ENCODE data around the gene ABL1. TPM values are rescaled to one million over a fixed set of nuclear protein-coding genes. Genes with fewer than 3 reads are reported as not detected.
A peak's percentile ranks its signal among the peaks of the same experiment; 100 is the strongest.
"Not testable (repeated sequence)": the region's sequence is repeated elsewhere in the genome, so short reads cannot be mapped to it uniquely, and the experiment has no call there.

The ABL1 gene
- total RNA-seq: 10 to 100 TPM; 31.7 to 34.1 TPM

GRCh38 chr9:130834371-130835336, at the start of gene ABL1:
Gene ABL1 (plus strand): TSS chr9:130835254. CDS start chr9:130835447, 193 bp downstream.
- no peaks in the 10 kb centered on the region for H3K36me3 Mint-ChIP-seq (ENCODE audit: low read depth)
- peaks cover 3% of the 10 kb centered on the region for H3K27me3 Mint-ChIP-seq (ENCODE audit: low read depth)
- peaks cover 20% of the 10 kb centered on the region for H3K4me1 Mint-ChIP-seq (ENCODE audit: low read depth)
- ATAC-seq (peak; percentile 78), DNase-seq (peak; percentile 74)
- H3K4me3 Mint-ChIP-seq: peak within 1 kb of the TSS; percentile 92
- peak within 1 kb of the TSS; percentile 95 for H3K27ac Mint-ChIP-seq
- CTCF ChIA-PET: interaction anchor here (0.7 to 0.9 kb wide), 2 partner anchors 134 to 222 kb away, joined by 3 read pairs; no protein-coding TSS in a partner anchor
- POLR2A ChIA-PET: no interaction called here
- no peaks in the 10 kb centered on the region for H3K9me3 Mint-ChIP-seq (ENCODE audit: insufficient read depth)

- DNase-seq (no peak), ATAC-seq (no peak)
- Mint-ChIP-seq H3K4me1 (ENCODE audit: low read depth) (no peaks in the 10 kb centered on the region), H3K9me3 (ENCODE audit: insufficient read depth) (peaks cover 11% of the 10 kb centered on the region), H3K4me3 (no peak overlapping the region), H3K27me3 (ENCODE audit: low read depth) (no peaks in the 10 kb centered on the region), H3K36me3 (ENCODE audit: low read depth) (peaks cover 4% of the 10 kb centered on the region), H3K27ac (no peak overlapping the region)
- CTCF ChIA-PET: interaction anchor here (0.9 kb wide), 1 partner anchor 15 kb away, joined by 3 read pairs; no protein-coding TSS in a partner anchor
- POLR2A ChIA-PET: no interaction called here
Measured at GRCh38 chr9:130785940-130786508, 49.0 kb upstream of the ABL1 start.

- Mint-ChIP-seq H3K4me1 (ENCODE audit: low read depth) (no peaks in the 10 kb centered on the region), H3K27me3 (ENCODE audit: low read depth) (no peaks in the 10 kb centered on the region), H3K4me3 (no peak overlapping the region), H3K36me3 (ENCODE audit: low read depth) (peaks cover 4% of the 10 kb centered on the region), H3K9me3 (ENCODE audit: insufficient read depth) (peaks cover 11% of the 10 kb centered on the region), H3K27ac (no peak overlapping the region)
- no peak for DNase-seq
- no peak for ATAC-seq
- CTCF ChIA-PET: interaction anchor here (0.9 kb wide), 1 partner anchor 15 kb away, joined by 3 read pairs; no protein-coding TSS in a partner anchor
- POLR2A ChIA-PET: no interaction called here
Measured at GRCh38 chr9:130786526-130786925, 48.5 kb upstream of the ABL1 start.

DNA sequence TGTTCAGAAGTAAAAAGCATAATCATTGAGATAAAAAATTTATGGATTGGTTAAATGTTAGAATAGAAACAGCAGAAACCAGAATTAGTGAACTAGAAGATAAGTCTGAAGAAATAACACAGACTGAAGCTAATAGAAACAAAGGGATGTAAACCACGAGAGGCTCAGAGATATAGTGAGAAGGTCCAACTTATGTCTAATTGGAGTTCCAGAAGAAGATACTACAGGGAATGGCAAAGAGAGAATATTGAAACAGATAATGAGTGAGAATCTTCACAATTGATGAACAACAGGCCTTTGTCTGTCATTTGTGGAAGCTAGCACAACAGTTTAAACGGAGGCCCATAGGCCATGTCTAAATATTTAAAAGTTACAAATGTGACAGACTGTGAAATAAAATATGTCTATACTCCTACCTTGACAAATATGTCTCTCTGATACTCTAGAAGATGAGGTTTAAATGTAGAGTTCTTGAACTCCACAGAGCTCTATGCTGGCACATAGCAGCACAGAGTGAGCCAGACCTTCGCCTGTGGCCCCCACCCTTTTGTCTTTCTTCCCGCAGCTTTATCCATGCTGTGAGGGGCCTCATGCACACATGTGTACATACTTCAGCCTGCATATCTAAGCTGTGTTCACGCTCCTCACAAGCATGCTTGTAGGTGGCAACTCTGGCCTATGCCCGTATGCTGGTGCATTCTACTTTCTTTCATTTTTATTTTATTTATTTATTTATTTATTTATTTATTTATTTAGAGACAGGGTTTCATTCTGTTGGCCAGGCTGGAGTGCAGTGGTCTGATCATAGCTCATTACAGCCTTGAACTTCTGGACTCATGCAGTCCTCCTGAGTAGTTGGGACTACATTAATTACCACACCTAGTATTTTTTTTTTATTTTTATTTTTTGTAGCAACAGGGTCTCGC, 45.0 kb upstream of the ABL1 start:
- H3K9me3 Mint-ChIP-seq (ENCODE audit: insufficient read depth): peaks cover 11% of the 10 kb centered on the region
- ChIA-PET CTCF (interaction anchor here (0.7 kb wide), 1 partner anchor 21 kb away, joined by 3 read pairs; no protein-coding TSS in a partner anchor), POLR2A (no interaction called here)
- H3K27ac Mint-ChIP-seq: no peak overlapping the region
- peaks cover 4% of the 10 kb centered on the region for H3K36me3 Mint-ChIP-seq (ENCODE audit: low read depth)
- no peaks in the 10 kb centered on the region for H3K27me3 Mint-ChIP-seq (ENCODE audit: low read depth)
- no peak for ATAC-seq
- no peak overlapping the region for H3K4me3 Mint-ChIP-seq
- H3K4me1 Mint-ChIP-seq (ENCODE audit: low read depth): no peaks in the 10 kb centered on the region
- DNase-seq: no peak

DNA sequence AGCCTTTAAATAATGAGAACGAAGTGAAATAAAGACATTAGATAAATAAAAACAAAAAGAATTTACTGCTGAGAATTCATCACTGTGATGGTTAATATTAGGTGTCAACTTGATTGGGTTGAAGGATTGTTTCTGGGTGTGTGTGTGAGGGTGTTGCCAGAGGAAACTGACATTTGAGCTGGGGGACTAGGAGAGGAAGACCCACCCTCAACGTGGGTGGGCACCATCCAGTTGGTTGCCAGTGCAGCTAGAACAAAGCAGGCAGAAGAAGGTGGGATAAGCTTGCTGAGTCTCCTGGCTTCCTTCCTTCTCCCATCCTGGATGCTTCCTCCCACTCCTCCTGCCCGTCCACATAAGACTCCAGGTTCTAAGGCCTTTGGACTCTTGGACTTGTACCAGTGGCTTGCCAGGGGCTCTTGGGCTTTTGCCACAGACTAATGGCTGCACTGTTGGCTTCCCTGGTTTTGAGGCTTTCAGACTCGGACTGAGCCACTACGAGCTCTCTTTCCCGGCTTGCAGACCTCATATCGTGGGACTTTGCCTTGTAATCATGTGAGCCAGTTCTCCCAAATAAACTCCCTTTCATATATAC, 43.7 kb upstream of the ABL1 start:
- H3K9me3 Mint-ChIP-seq (ENCODE audit: insufficient read depth): peaks cover 11% of the 10 kb centered on the region
- no peaks in the 10 kb centered on the region for H3K4me1 Mint-ChIP-seq (ENCODE audit: low read depth)
- H3K27ac Mint-ChIP-seq: no peak overlapping the region
- DNase-seq: no peak
- POLR2A ChIA-PET: no interaction called here
- no peak for ATAC-seq
- H3K4me3 Mint-ChIP-seq: no peak overlapping the region
- peaks cover 4% of the 10 kb centered on the region for H3K36me3 Mint-ChIP-seq (ENCODE audit: low read depth)
- CTCF ChIA-PET: interaction anchor here (0.9 kb wide), 1 partner anchor 255 kb away, joined by 3 read pairs; no protein-coding TSS in a partner anchor
- no peaks in the 10 kb centered on the region for H3K27me3 Mint-ChIP-seq (ENCODE audit: low read depth)

DNA sequence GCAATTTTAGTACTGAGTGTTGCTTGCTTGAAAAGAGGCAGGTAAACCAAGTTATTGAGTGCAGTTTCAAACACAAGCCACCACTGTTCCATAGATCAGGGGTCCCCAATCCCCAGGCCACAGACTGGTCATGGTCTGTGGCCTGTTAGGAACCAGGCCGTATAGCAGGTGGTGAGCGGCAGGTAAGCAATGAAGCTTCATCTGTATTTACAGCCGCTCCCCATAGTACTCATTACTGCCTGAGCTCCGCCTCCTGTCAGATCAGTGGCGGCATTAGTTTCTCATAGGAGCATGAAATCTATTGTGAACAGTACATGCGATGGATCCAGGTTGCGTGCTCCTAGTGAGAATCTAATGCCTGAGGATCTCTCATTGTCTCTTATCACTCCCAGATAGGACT, 41.5 kb upstream of the ABL1 start:
- Mint-ChIP-seq H3K27me3 (ENCODE audit: low read depth) (no peaks in the 10 kb centered on the region), H3K9me3 (ENCODE audit: insufficient read depth) (peaks cover 11% of the 10 kb centered on the region), H3K36me3 (ENCODE audit: low read depth) (peaks cover 4% of the 10 kb centered on the region), H3K27ac (no peak overlapping the region), H3K4me3 (no peak overlapping the region), H3K4me1 (ENCODE audit: low read depth) (no peaks in the 10 kb centered on the region)
- CTCF ChIA-PET: no interaction called here
- POLR2A ChIA-PET: no interaction called here
- DNase-seq (no peak), ATAC-seq (no peak)

DNA sequence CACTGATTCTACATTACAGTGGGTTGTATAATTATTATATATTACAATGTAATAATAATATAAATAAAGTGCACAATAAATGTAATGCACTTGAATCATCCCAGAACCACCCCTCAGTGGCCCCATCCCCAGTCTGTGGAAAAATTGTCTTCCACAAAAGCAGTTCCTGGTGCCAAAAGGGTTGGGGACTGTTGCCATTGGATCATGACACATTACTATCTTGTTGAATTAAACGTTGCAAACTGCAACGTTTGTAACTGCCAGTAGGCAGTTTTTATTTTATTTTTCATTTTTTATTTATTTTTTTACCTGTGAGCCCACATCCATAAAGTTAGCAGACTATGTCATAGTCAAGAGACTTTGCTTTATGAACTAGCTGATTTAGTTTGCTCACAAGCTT, 41.0 kb upstream of the ABL1 start:
- H3K27me3 Mint-ChIP-seq (ENCODE audit: low read depth); ATAC-seq; H3K27ac Mint-ChIP-seq; H3K9me3 Mint-ChIP-seq (ENCODE audit: insufficient read depth); H3K4me1 Mint-ChIP-seq (ENCODE audit: low read depth); H3K4me3 Mint-ChIP-seq; H3K36me3 Mint-ChIP-seq (ENCODE audit: low read depth); DNase-seq; CTCF ChIA-PET; POLR2A ChIA-PET: not testable (repeated sequence)

DNA sequence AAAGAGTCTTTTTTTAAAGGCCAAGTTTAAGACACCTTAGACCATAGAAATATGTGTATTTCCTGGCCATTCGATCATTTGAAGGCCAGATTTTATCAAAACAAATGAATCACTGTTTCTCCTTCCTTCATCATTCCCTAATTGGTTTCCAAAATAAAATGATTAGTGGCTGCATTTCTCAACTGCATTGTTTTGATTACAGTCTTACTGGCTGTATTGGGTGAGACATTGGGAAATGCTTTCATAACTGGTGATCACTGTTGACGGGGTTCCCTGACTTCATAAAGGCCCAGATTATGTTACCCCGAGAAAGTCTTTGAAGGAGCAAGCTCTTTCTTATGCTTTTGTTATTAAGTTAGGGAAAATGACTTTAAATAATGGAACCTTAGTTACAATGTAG, 40.6 kb upstream of the ABL1 start:
- CTCF ChIA-PET; H3K4me1 Mint-ChIP-seq (ENCODE audit: low read depth); H3K27me3 Mint-ChIP-seq (ENCODE audit: low read depth); H3K36me3 Mint-ChIP-seq (ENCODE audit: low read depth); POLR2A ChIA-PET; H3K4me3 Mint-ChIP-seq; ATAC-seq; H3K27ac Mint-ChIP-seq; DNase-seq; H3K9me3 Mint-ChIP-seq (ENCODE audit: insufficient read depth): not testable (repeated sequence)

GRCh38 chr9:130794923-130795495, 40.0 kb upstream of the ABL1 start:
- H3K4me1 Mint-ChIP-seq (ENCODE audit: low read depth): no peaks in the 10 kb centered on the region
- H3K27ac Mint-ChIP-seq: no peak overlapping the region
- no peaks in the 10 kb centered on the region for H3K9me3 Mint-ChIP-seq (ENCODE audit: insufficient read depth)
- H3K27me3 Mint-ChIP-seq (ENCODE audit: low read depth): no peaks in the 10 kb centered on the region
- POLR2A ChIA-PET: no interaction called here
- ATAC-seq: no peak
- H3K36me3 Mint-ChIP-seq (ENCODE audit: low read depth): peaks cover 2% of the 10 kb centered on the region
- H3K4me3 Mint-ChIP-seq: no peak overlapping the region
- DNase-seq: no peak
- CTCF ChIA-PET: no interaction called here

- CTCF ChIA-PET; ATAC-seq; POLR2A ChIA-PET; H3K9me3 Mint-ChIP-seq (ENCODE audit: insufficient read depth); H3K36me3 Mint-ChIP-seq (ENCODE audit: low read depth); H3K4me3 Mint-ChIP-seq; DNase-seq; H3K27ac Mint-ChIP-seq; H3K27me3 Mint-ChIP-seq (ENCODE audit: low read depth): not testable (repeated sequence)
- peaks cover 12% of the 10 kb centered on the region for H3K4me1 Mint-ChIP-seq (ENCODE audit: low read depth)
Measured at GRCh38 chr9:130803116-130803515, 31.9 kb upstream of the ABL1 start.

All from activated CD8-positive, alpha-beta T cell treated with anti-CD3 and anti-CD28 coated beads, Interleukin-2, amount 10 ng/mL, durations not matched to agents 7 days and 5 days (primary cell).